HepG2 (cell line): Measurements from ENCODE around the gene AGRN. TPM values are rescaled to one million over a fixed set of nuclear protein-coding genes. Genes with fewer than 3 reads are reported as not detected.
A peak's percentile ranks its signal among the peaks of the same experiment; 100 is the strongest.

ENCODE experiments used
- ARNT ChIP-seq: fragments of 450-650 bp; IDR thresholded peaks from 2 replicates; pipeline ENCODE4 v1.6.1; 2017
- ASH2L ChIP-seq: fragments of 300-600, 200-600 bp; sonication (generic); IDR thresholded peaks from 2 replicates; pipeline ENCODE4 v1.7.0; 2017; ENCODE audit warnings: low read depth, mild to moderate bottlenecking, moderate library complexity, mixed read lengths, low read length; ENCODE audit not compliant: insufficient read length
- GMEB1 ChIP-seq: sonication (generic); formaldehyde crosslinking; IDR thresholded peaks from 2 replicates; pipeline ENCODE4 v1.5.1; 2020; ENCODE audit warnings: missing genetic modification reagents, mild to moderate bottlenecking, borderline replicate concordance
- HMGA1 ChIP-seq: sonication (generic); formaldehyde crosslinking; conservative IDR thresholded peaks from 2 replicates; pipeline ENCODE4 v1.4.0; 2020; ENCODE audit warnings: missing genetic modification reagents
- MXD4 ChIP-seq: IDR thresholded peaks from 2 replicates; pipeline ENCODE4 v1.6.1; 2016; ENCODE audit warnings: mild to moderate bottlenecking, missing biosample characterization, missing genetic modification reagents
- RERE ChIP-seq: IDR thresholded peaks from 2 replicates; pipeline ENCODE4 v1.6.1; 2016; ENCODE audit warnings: low read depth, missing genetic modification reagents, missing compliant biosample characterization
- RXRA ChIP-seq: sonication (generic); formaldehyde crosslinking; IDR thresholded peaks from 2 replicates; pipeline ENCODE4 v1.5.1; 2020; ENCODE audit warnings: missing genetic modification reagents
- SALL2 ChIP-seq: sonication (generic); formaldehyde crosslinking; IDR thresholded peaks from 2 replicates; pipeline ENCODE4 v1.8.1; 2023; ENCODE audit warnings: mild to moderate bottlenecking, missing genetic modification reagents, inconsistent platforms
- SOX5 ChIP-seq: IDR thresholded peaks from 2 replicates; pipeline ENCODE4 v1.6.1; 2016; ENCODE audit warnings: borderline replicate concordance
- SSRP1 ChIP-seq: IDR thresholded peaks from 2 replicates; pipeline ENCODE4 v1.6.1; 2016; ENCODE audit warnings: control low read depth
- TFDP1 ChIP-seq: IDR thresholded peaks from 2 replicates; pipeline ENCODE4 v1.6.1; 2016; ENCODE audit warnings: missing compliant biosample characterization, missing genetic modification reagents, borderline replicate concordance
- TOE1 ChIP-seq: sonication (generic); formaldehyde crosslinking; IDR thresholded peaks from 2 replicates; pipeline ENCODE4 v1.4.0; 2020; ENCODE audit warnings: mild to moderate bottlenecking, missing genetic modification reagents
- ZFP36L1 ChIP-seq: sonication (generic); formaldehyde crosslinking; IDR thresholded peaks from 2 replicates; pipeline ENCODE4 v1.8.0; 2022; ENCODE audit warnings: mild to moderate bottlenecking, missing genetic modification reagents, moderate library complexity
- ZFYVE20 ChIP-seq: sonication (generic); formaldehyde crosslinking; IDR thresholded peaks from 2 replicates; pipeline ENCODE4 v1.8.0; 2023; ENCODE audit warnings: low read depth, mild to moderate bottlenecking, moderate library complexity, missing genetic modification reagents, borderline replicate concordance
- ZNF570 ChIP-seq: sonication (generic); formaldehyde crosslinking; IDR thresholded peaks from 2 replicates; pipeline ENCODE4 v1.4.0; 2020; ENCODE audit warnings: mild to moderate bottlenecking, missing genetic modification reagents, borderline replicate concordance
- ZNF574 ChIP-seq: sonication (generic); formaldehyde crosslinking; IDR thresholded peaks from 2 replicates; pipeline ENCODE4 v1.4.0; 2020; ENCODE audit warnings: missing genetic modification reagents
- ZNF629 ChIP-seq: sonication (generic); formaldehyde crosslinking; conservative IDR thresholded peaks from 2 replicates; pipeline ENCODE4 v1.5.0; 2020; ENCODE audit warnings: missing genetic modification reagents
- ZNF761 ChIP-seq: sonication (generic); formaldehyde crosslinking; conservative IDR thresholded peaks from 2 replicates; pipeline ENCODE4 v1.4.0; 2020; ENCODE audit warnings: mild to moderate bottlenecking, missing genetic modification reagents
- polyA plus RNA-seq, 8 experiments: library from polyadenylated mRNA; depleted of rRNA in 3 of 8; stranded (reverse) in 7 of 8; unstranded in 1 of 8; fragments of >200 nt; fragmentation: Illumina TruSeq in 4 of 8; extraction: Trizol in 4 of 8; gene quantifications; 2 replicates each; pipeline versions ENCODE4 v1.2.1 to v1.2.3, GENCODE V29; 2011 to 2016; ENCODE audit warnings: low read depth in 4 of 8, missing spikeins in 1 of 8, mixed read lengths in 1 of 8; ENCODE audit not compliant: insufficient read depth in 1 of 8
- total RNA-seq, 5 experiments: library from RNA; depleted of rRNA; stranded (reverse); fragments of >200 nt; fragmentation: Illumina TruSeq; extraction: Trizol; gene quantifications; 2 replicates each; pipeline ENCODE4 v1.2.3, GENCODE V29; 2016; ENCODE audit warnings: low read depth in 1 of 5

Gene AGRN
- total and polyA plus RNA-seq, 2 of the 13 experiments (the other 11 are each of a cell fraction or from before 2014, with no cell fraction given) = 29.8 to 65.2 TPM

- TF ChIP-seq RXRA (peak; percentile 50; the same call in 1 of the 2 replicates), TFDP1 (CRISPR knock-in tag) (peak; percentile 49; the same call in 1 of the 2 replicates), ZFYVE20 (CRISPR knock-in tag) (no peak), SSRP1 (no peak), ZFP36L1 (0 out of 2 replicates have a peak, but pooled peaks have one; percentile 41), ZNF570 (CRISPR knock-in tag) (no peak), MXD4 (CRISPR knock-in tag) (peak; percentile 20; the same call in 1 of the 2 replicates), ZNF629 (CRISPR knock-in tag) (no peak), ZNF574 (CRISPR knock-in tag) (peak; percentile 23), ASH2L (no peak), ZNF761 (no peak; the same call in 1 of the 2 replicates), ARNT (no peak), SALL2 (no peak), TOE1 (CRISPR knock-in tag) (no peak), SOX5 (CRISPR knock-in tag) (0 out of 2 replicates have a peak, but pooled peaks have one; percentile 37), HMGA1 (CRISPR knock-in tag) (no peak), GMEB1 (CRISPR knock-in tag) (peak; percentile 75), RERE (CRISPR knock-in tag) (no peak)
Measured at GRCh38 chr1:1063945-1064831, 44.3 kb downstream of the AGRN start (continued).
